ENCODE measurements around the gene CFAP73. TPM values are rescaled to one million over a fixed set of nuclear protein-coding genes. Genes with fewer than 3 reads are reported as not detected.
A peak's percentile ranks its signal among the peaks of the same experiment; 100 is the strongest.

CFAP73 gene
- polyA plus RNA-seq, 1 experiment, result not detected

DNA sequence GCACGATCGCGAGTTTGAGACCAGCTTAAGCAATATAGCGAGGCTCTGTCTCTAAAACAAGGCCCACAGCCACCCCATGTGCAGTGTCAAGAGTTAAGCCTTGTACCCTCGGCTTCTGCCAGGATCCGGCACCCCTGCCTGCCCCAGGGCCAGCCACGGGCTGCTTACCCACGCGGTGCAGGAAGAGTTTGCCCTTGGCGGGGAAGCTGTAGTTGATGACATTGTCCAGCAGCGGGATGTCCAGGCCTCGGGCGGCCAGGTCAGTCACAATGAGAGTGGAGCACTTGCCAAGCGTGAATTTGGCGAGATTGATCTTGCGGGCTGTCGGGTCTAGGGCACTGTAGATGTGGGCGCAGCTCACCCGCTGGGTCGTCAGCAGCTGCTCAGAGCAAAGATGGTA lies 22.7 kb downstream of the CFAP73 start:
- ChIA-PET CTCF (interaction anchor here (0.7 to 9.7 kb wide), 7 partner anchors 9 to 253 kb away, joined by 3 to 132 read pairs (median 5); no protein-coding TSS in a partner anchor), POLR2A (interaction anchor here (0.6 to 0.7 kb wide), 2 partner anchors 10 to 953 kb away, joined by 3 read pairs; no protein-coding TSS in a partner anchor)
- no peak for DNase-seq (ENCODE audit: low read depth, low spot score)
- H3K9me3 ChIP-seq (ENCODE audit: control insufficient read depth, insufficient read depth, low read length), result peaks cover 8% of the 10 kb centered on the region
- TF ChIP-seq, protein P1, sequence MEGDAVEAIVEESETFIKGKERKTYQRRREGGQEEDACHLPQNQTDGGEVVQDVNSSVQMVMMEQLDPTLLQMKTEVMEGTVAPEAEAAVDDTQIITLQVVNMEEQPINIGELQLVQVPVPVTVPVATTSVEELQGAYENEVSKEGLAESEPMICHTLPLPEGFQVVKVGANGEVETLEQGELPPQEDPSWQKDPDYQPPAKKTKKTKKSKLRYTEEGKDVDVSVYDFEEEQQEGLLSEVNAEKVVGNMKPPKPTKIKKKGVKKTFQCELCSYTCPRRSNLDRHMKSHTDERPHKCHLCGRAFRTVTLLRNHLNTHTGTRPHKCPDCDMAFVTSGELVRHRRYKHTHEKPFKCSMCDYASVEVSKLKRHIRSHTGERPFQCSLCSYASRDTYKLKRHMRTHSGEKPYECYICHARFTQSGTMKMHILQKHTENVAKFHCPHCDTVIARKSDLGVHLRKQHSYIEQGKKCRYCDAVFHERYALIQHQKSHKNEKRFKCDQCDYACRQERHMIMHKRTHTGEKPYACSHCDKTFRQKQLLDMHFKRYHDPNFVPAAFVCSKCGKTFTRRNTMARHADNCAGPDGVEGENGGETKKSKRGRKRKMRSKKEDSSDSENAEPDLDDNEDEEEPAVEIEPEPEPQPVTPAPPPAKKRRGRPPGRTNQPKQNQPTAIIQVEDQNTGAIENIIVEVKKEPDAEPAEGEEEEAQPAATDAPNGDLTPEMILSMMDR (IDR thresholded peaks at IDR 0.05; ENCODE audit: low read depth, low read length), result no peak
- no peak overlapping the region for H3K4me3 ChIP-seq (ENCODE audit: low read depth, low read length)
- H3K27me3 ChIP-seq (ENCODE audit: control insufficient read depth, insufficient read depth, low read length), result no peaks in the 10 kb centered on the region
- H3K27ac ChIP-seq (ENCODE audit: low read depth, low read length), result no peak overlapping the region

DNA sequence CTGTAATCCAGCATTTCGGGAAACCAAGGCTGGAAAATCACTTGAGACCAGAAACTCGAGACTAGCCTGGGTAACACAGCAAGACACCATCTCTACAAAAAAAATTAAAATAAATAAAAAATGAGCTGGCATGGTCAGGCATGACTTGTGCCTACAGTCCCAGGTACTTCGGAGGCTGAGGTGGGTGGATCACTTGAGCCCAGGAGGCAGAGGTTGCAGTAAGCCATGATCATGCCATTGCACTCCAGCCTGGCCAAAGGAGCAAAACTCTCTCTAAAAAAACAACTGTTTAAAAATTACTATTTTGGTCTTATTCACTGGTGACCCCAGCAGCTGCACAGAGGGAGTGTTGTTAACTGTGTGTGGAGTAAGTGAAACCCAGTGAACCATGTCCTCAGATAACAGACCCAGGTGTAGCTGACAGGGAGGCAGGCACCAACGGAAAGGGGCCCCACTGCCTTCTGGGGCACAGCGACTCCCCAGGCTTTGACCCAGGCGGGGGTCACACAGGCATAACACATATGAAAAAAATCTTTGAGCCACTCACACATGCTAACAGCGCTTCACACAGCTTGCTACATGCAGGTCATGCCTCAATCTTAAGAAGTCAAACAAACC lies 23.7 kb downstream of the CFAP73 start:
- TF ChIP-seq, protein P1 (IDR thresholded peaks at IDR 0.05; ENCODE audit: low read depth, low read length), result no peak
- no peak overlapping the region for H3K27ac ChIP-seq (ENCODE audit: low read depth, low read length)
- ChIA-PET POLR2A (no interaction called here), CTCF (interaction anchor here (0.6 to 9.7 kb wide), 15 partner anchors 8 to 252 kb away, joined by 3 to 132 read pairs (median 7); partner anchors contain the start of genes DDX54 and RITA1)
- no peak for DNase-seq (ENCODE audit: low read depth, low spot score)
- peaks cover 16% of the 10 kb centered on the region for H3K9me3 ChIP-seq (ENCODE audit: control insufficient read depth, insufficient read depth, low read length)
- no peaks in the 10 kb centered on the region for H3K27me3 ChIP-seq (ENCODE audit: control insufficient read depth, insufficient read depth, low read length)
- no peak overlapping the region for H3K4me3 ChIP-seq (ENCODE audit: low read depth, low read length)

DNA sequence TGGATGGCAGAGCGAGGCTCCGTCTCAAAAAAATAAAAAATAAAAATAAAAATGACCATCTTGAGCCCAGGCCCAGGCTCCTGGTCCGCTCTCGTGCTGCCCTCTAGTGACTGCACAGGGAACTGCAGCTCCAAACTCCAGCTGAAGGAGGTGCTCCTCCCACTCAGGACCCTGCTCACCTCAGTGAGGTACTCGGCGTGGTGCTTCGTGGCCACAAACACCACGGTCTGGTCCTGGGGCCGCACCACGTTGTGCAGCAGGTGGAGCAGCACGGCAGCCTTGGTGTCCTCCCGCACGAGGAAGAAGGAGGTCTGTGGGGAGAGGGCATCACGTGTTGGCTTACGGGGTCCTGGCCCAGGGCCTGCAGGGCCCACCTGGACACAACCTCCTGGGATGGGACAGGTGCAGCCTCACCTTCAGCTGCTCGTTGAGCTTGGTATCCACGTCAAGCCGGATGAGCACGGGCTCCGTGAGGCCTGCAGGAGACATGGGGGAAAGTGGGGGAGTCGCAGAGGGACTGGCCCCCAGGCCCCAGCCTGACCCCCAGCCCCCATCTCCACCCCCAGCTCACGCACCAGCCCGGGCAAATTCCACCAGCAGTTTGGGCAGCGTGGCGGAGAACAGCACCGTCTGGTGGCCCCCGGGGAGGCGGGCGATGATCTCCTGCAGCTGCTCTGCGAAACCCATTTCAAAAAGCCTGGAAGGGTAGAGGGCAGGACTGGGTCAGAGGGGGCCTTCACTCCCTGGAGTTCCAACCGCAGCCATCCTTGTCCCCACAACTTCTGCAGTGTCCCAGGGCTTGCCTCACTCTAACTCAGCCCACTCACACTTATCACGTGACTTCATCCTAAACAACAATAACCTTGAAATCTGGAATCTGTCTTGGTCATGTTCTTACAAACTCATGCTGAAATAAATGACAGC lies 25.2 kb downstream of the CFAP73 start:
- ChIA-PET CTCF (interaction anchor here (0.5 to 9.7 kb wide), 22 partner anchors 10 to 458 kb away, joined by 3 to 132 read pairs (median 4); partner anchors contain the start of genes CFAP73, DDX54 and RITA1), POLR2A (interaction anchor here (0.6 kb wide), 1 partner anchor 32 kb away, joined by 3 read pairs; no protein-coding TSS in a partner anchor)
- Histone ChIP-seq H3K9me3 (ENCODE audit: control insufficient read depth, insufficient read depth, low read length) (peaks cover 16% of the 10 kb centered on the region), H3K27ac (ENCODE audit: low read depth, low read length) (no peak overlapping the region), H3K27me3 (ENCODE audit: control insufficient read depth, insufficient read depth, low read length) (no peaks in the 10 kb centered on the region), H3K4me3 (ENCODE audit: low read depth, low read length) (no peak overlapping the region)
- DNase-seq (ENCODE audit: low read depth, low spot score), result no peak
- TF ChIP-seq, protein P1 (IDR thresholded peaks at IDR 0.05; ENCODE audit: low read depth, low read length), result peak; percentile 99

DNA sequence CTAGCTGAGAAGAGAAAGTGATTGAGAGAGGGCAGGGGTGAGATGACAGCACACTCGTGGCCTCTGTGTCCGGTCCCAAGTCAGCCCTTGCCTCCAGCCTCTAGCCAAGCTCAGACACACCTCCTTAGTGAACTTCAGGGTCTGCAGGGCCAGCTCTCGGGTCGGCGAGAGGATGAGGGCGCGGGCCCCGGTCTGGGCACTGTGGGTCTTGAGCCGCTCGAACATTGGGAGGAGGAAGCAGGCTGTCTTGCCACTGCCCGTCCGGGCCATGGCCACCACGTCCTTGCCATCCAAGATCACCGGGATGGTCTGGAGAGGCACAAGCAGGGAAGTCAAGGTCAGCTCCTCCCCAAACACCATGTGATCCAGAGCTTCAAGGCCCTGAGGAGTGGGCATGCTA lies 29.5 kb downstream of the CFAP73 start:
- DNase-seq (ENCODE audit: low read depth, low spot score), result no peak
- TF ChIP-seq, protein P1 (IDR thresholded peaks at IDR 0.05; ENCODE audit: low read depth, low read length), result no peak
- Histone ChIP-seq H3K4me3 (ENCODE audit: low read depth, low read length) (no peak overlapping the region), H3K27ac (ENCODE audit: low read depth, low read length) (no peak overlapping the region), H3K27me3 (ENCODE audit: control insufficient read depth, insufficient read depth, low read length) (no peaks in the 10 kb centered on the region), H3K9me3 (ENCODE audit: control insufficient read depth, insufficient read depth, low read length) (peaks cover 16% of the 10 kb centered on the region)
- ChIA-PET CTCF (interaction anchor here (0.9 to 9.7 kb wide), 2 partner anchors 130 to 247 kb away, joined by 3 to 132 read pairs; no protein-coding TSS in a partner anchor), POLR2A (no interaction called here)

All from AG04450 (cell line).